Measurements from ENCODE around the gene DNAH6.

DNA sequence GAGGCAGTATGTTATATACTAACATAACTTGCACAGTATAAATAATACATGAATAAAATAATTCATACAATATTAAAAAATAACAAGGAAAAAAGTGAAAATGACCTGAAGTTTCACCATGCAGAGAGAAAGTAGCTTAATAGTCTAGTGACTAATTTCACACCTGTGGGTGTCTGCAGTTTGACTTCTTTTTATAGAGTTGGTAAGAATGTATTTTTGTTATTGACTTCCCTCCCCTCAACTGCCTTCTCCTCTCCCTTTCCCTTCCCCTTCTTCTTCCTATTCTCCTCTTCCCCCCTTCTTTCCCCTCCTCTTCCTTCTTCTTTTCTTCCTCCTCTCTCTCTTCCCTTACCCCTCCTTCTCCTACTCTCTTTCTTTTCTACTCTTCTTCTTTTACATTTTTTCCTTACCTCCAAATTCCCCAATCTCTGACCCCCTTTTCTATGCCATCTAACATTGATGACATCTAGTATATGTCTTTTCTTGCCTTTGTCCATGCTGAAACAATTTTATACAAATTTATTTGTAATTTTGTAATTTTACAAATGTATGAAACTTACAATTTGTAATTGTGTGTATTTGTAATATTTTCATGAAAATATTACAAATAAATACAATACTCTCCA lies 3.1 kb downstream of the DNAH6 start:
- TF ChIP-seq EZH2 (IDR thresholded peaks at IDR 0.05) (no peak), POLR2AphosphoS5 (IDR thresholded peaks at IDR 0.05; ENCODE audit: low read depth, low read length) (no peak), EGR1 (IDR thresholded peaks at IDR 0.05; ENCODE audit: low read depth) (no peak), JUND (IDR thresholded peaks at IDR 0.05) (no peak), POLR2A (IDR thresholded peaks at IDR 0.05; ENCODE audit: borderline replicate concordance, extremely low read depth, insufficient read depth, insufficient read length) (no peak)
- TF ChIP-seq, protein P1, sequence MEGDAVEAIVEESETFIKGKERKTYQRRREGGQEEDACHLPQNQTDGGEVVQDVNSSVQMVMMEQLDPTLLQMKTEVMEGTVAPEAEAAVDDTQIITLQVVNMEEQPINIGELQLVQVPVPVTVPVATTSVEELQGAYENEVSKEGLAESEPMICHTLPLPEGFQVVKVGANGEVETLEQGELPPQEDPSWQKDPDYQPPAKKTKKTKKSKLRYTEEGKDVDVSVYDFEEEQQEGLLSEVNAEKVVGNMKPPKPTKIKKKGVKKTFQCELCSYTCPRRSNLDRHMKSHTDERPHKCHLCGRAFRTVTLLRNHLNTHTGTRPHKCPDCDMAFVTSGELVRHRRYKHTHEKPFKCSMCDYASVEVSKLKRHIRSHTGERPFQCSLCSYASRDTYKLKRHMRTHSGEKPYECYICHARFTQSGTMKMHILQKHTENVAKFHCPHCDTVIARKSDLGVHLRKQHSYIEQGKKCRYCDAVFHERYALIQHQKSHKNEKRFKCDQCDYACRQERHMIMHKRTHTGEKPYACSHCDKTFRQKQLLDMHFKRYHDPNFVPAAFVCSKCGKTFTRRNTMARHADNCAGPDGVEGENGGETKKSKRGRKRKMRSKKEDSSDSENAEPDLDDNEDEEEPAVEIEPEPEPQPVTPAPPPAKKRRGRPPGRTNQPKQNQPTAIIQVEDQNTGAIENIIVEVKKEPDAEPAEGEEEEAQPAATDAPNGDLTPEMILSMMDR (IDR thresholded peaks at IDR 0.05 in 2 of 3, conservative IDR thresholded peaks at IDR 0.05 in 1 of 3; ENCODE audit: borderline replicate concordance in 1 of 3, insufficient read depth in 1 of 3, low read depth in 2 of 3, low read length in 2 of 3), result no peak
